Activated CD8-positive, alpha-beta memory T cell treated with anti-CD3 and anti-CD28 coated beads, Interleukin-2, amount 50 U/mL, for 1 hour (primary cell): ENCODE measurements around the gene SESN3.
"Not testable (repeated sequence)": the region's sequence is repeated elsewhere in the genome, so short reads cannot be mapped to it uniquely, and the experiment has no call there.

Experiments used
- DNase-seq: peaks from one replicate; pipeline ENCODE4 v3.0.0-alpha.2; 2020; ENCODE audit errors: extremely low read depth

Gene SESN3

DNA sequence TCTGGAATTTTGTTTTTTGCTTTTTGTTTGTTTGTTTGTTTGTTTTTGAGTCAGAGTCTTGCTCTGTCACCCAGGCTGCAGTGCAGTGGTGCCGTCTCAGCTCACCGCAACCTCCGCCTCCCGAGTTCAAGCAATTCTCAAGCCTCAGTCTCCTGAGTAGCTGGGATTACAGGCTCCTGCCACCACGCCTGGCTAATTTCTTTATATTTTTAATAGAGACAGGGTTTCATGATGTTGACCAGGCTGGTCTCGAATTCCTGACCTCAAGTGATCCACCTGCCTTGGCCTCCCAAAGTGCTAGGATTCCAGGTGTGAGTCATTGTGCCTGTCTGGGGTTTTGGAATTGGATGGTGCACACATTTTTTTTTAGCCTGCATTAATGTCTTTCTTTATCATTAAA, 20.9 kb upstream of the SESN3 start:
- not testable (repeated sequence) for DNase-seq

DNA sequence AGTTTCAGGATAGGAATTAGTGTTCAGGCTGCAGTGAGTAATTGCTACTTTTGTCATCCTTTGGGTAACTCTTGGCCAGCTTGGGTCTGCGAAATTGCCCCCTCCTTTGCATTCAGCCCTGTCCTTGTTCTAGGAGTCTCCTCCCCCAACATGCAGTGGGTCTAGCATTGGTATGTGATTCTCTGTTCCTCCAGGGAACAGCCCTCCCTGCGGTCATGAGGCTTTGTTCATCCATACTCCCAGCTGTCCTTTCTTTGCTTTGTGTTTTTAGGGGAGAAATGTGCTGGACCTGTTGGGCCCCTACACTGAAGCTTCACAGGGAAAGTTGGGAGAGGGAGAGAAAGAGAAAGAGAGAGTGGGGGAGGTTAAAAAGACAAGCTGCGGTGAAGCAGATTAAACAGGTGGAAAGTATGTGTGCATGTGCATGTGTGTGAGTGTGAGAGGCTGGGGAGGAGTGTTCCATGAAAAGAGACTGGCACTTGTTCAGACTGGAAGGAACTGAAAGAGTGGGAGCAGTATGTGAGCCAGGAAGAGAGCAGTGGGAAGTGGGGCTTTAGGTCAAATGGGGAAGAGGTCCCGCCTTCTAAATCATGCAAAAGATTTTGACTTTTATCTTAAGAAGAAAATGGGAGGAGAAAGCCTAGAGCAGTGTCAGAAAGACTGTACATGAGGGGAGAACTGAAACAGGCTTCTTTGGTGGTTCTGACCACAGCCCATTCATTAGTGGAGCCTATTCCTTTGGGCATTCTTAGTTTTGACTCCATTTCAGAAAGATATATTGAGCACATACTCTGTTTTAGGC, 17.9 kb upstream of the SESN3 start:
- DNase-seq = no peak

DNA sequence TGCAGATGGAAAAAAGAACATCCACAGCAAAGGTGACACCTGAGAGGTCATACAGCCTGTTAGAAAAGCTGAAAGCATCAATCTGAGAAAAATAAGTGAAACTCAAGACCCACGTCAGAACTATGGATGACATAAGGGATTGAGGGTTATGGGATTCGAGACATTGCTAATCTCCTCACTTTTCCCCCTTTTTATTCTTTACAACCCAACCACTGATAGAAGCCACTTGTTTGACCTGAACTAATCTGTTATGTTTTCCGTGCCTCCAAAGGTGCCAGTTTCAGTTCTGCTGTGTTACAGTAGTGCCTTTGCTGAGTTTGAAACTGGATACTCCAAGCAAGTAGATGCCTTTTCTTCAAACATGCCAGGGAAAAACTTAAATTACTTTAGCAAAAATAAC, 16.9 kb upstream of the SESN3 start:
- no peak for DNase-seq

DNA sequence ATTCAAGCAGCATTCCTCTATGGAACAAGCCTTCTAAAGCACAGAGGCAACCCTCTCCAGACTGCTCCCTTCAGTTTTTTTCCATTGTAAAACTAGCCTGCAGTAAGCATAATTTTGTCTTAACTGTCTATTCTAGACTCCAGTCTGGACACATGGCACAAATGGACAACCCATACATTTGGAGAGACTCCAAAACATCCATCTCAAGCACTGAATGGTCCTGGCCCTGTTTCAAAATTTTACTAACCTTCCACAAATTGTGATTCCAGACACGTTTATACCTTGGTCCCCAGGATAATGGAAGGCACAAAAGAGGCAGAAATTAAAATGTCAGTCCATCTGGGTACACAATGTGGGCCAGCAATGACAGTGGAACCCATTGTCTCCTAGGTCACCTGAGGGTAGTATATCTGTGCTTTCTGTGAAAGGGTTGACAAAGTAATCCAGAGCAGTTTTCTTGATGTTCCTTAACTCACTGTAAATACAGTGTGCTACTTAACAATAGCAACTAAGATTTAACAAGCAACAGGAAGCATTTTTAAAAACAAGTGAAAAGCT, 16.2 kb upstream of the SESN3 start:
- no peak for DNase-seq

DNA sequence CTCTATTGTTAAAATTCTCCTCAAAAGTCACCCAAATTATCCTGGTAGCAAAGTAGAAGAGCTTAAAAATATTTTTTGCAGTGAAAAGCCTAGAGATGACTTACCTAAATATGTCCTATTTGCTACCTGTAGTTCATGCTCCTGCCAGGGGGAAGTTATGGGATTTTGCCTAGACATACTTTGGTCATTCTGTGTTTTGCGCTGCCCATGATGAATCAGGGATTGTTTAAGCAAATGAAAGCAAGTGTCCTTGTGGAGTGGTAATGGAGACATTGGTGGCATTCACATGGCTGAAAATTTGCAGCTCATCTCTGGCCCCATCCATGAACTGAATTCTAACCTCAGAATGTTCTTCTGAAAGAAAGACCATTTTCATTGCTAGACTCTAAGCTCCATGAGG, 14.6 kb upstream of the SESN3 start:
- no peak for DNase-seq

DNA sequence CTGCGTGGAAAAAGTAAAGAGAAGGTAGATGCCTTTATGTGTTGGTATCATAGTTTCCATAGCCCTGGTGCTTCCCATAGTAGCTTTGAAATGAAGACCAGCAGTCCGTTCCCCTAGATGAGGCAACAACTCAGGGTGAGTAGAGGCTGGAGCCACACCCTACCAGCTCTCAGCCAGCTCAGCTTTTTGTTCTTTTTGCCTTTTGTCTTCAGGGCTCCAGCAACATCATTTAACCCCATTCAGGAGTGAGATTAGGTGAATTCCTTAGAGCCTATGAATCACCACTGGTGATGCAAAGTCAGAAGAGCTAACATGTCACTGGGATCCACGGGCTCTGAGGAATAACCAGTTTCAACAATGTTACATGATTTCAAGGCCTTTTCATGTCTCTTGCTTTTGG, 14.0 kb upstream of the SESN3 start:
- DNase-seq = no peak

DNA sequence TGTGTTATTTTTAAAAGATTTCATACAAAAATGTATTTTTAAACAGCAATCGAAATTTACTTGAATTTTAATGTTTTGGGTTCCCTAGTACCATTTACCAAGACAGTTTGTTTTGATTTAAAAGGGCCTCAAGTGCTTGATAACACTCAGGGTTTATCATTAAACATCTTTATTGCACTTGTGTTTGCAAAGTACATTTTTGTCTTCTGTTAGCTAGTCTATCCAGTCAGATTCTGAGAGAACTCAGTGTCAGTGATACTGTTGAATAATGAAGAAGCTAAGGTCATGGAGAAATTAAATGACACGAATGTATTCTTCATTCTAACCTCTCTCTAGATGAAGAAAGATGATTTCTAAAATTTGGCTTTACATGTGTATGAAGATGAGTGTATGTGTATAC, 12.7 kb upstream of the SESN3 start:
- no peak for DNase-seq

DNA sequence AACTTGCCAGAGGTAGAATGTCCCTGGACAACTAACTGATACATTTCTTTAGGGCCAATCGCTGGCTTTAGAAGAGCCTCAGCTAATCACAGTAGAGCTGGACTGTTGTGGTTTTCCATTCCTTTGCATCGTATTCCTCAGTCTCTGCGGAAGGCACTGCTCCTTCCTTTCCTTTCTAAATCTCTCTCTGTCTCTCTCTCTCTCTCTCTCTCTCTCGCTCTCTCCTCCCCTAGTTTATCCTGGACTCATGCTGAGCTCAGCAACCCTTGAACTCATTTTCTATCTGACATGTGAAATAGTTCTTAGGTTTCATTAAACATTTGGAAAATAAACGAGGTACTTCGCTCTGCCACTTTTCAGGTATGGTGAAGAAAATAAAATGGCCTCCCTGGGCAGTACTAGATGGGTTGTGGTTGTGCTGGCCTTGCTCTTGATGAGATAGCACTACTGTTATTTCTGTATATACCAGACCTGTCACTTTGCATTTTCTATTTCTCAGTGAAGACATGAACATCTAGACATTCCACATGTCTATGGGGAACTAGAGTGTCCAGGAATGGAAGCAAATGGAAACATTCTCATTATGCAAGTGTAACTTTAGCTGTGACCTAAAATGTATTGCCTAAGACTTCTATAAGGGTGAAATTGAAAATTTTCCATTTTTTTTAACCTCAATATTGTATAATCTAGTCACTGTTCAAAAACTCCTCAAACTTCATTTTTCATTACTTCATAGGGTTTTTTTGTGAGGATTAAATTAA, 12.0 kb upstream of the SESN3 start:
- DNase-seq = no peak

DNA sequence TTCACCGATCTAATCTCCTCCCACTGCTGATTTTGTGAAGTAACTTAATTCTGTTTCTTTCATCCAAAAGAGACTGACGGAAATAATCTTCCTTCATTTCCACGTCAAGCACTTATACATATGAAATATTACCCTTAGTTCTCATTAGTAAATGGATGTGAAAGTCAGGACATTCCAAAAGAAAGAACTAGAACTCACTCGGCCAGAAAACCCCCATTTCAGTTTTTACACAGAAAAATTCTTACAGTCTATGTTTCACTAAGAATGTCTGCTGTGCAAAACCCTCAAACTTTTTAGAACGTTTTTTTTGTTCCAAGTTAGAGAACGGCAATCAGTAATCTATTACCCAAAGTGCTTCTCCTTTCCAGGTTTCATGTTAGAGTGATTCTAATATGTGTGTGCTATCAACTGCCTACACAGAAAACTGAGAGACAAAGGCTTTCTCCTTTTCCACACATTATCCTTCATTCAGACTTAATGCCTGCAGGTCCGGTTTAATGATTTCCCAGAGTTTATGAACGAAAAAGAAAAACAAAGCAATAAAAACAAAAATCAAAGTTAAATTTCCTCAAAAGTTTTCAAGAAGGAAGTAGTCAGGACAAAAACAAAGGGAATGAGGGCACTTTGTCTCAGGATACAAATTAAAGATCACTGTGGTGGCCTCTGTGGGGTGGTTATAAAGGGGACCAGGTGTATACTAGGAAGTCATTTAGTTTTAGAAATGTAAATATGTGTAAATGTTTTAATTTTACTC, 11.3 kb upstream of the SESN3 start:
- no peak for DNase-seq

DNA sequence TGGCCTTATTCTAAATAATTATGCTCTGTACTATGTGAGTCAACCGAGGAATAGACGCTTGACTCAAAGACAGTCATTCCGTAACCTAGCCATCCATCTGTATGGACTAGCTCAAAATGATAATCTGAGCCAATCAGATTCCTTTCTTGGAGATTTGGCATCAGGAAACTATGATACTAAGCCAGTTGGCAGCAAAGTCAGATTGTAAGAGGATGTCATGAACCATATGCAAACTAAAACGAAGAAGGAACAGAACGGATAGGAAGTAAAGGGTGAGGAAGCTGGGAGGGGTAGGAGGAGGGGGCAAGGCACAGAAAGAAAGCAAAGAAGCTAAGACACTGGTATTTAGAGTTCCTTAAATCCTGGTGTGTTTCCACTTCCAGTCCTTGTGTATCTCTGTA, 10.7 kb upstream of the SESN3 start:
- DNase-seq = no peak

DNA sequence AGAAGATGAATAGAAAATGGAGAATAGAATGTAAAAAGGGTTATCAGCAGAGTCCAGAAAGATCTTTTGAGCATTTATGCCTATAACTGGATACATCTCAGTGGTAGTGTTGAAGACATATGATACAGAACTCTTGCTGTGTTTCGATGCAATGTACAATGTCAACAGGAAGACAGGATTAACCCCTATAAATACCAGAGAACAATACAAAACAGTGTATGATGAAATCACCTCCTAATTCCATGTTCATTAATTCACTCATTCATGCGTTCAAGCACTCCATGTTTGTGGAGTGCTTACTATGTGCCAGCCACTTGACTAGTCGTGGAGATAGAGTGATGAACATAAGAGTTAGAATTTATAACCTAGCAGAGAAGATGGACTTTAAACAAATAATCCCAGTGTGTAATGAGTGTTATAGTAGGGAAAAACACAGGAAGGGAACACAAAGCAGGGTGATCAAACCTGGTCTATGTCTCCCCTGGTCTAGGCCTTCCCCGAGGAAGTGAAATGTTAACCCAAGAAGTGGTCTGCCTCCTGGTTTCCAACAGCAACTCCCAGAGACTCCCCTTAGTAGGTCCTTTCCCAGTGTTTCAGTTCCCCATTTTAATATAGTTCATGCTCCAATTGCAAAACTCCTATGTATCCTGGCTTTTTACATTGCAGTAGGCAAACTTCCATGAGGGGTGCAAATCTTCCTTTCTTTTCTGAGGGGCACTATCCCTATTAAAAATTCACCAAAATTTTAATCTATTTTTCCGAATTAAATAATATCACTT, 9.1 kb upstream of the SESN3 start:
- no peak for DNase-seq

DNA sequence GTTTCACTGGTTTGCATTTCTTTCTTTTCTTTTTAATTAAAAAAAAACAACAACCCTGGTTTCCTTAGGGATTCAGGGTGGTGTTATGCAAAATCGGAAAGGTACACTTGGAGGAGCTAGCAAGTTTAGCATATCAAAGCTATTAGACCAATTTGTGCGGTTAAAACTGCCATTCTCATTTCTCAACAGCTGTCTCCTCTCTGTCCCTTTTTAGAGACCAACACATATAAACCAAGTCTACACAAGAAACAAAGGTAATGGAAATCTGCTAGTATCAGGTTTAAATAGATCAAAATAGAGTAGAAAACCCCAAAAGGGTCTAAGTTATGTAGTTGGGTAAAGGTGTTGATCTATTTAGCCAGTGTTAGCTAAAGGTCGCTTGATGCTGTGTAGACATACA, 1.7 kb upstream of the SESN3 start:
- DNase-seq = no peak

DNA sequence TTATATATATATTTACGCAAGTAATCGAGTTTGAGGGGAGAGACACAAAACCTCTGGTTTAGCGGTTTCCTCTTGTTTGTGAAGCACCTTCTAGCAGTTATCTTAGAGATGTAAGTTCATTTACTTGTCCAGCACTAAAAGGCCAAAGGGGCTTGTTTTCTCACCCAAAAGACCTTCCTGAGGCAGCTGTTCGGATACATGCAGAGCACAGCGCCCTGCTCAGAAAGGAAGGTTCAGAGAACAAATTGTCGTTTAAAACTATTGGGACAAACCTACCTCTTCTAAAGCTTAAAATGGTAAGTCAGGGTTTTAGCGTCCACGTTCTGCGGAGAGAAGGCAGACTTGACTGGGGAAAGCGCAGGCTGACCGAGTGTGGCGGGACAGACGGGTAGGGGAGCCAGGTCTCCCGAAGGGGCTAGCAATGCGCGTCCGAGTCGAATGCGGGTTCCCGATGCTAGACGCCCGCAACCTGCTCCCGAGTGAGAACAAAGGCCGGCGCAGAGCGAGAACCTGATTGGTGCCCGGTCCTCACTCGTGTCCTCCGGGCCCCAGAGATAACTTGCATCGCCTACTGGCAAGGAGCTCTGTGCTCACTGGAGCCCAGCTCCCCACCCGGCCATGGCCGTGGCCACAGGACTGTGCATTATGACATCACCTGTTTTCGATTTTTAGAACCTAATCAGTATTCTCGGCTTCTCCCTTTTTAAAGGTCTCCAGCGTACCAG, 1.0 kb upstream of the SESN3 start:
- DNase-seq = no peak

DNA sequence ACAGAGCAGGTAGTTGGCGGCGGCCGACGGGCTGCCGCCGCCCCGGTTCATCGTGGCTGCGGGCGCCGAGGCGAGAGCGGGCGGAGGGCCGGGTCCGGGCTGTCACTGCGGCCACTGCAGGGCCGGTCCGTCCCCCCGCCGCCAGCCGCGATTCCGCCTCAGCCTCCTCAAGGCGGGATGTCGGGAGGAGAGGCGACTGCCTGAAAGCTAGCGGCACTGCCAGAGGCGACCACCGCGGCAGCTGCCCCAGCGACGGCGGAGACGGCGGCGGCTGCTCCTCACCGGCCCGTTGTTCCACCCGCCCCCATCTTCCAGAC, 234 bp downstream of the SESN3 start:
- DNase-seq = no peak

DNA sequence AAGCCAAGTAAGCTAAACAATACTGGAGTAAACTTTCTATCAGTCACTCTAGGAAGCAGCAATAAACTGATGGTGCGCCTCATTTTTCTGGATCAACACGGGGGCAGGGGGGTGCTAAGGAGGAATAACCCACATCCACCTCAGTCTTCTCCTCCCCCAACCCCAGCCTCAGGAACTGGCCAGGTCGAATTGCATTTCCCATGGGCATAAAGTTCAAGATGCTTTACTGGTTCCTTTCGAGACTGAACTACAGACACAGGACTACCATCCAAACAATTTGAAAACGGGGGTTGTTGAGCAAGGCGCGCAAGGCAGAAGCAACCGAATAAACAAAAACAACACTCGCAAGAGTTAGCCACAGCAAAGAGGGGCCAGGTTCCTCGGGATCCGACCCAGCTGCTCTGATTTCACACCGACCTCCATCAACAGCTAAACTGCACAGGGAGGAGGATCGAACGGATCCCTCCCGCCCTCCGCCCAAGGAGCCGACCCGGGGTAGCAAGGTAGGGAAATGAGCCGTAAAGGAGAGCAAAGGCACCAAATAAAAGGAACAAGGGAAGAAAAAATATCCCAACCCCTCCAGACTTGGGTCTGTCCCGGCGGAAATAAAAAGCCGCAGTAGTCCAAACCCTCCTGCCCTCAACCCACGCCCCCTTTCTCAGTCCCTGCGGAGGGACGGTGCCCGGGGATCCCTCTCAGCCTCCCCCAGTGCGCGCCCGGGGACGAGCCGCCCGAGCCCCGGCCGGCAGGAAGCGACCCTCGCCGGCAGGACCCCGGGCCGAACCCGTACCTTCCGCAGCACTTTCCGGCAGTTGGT, 801 bp downstream of the SESN3 start:
- no peak for DNase-seq

DNA sequence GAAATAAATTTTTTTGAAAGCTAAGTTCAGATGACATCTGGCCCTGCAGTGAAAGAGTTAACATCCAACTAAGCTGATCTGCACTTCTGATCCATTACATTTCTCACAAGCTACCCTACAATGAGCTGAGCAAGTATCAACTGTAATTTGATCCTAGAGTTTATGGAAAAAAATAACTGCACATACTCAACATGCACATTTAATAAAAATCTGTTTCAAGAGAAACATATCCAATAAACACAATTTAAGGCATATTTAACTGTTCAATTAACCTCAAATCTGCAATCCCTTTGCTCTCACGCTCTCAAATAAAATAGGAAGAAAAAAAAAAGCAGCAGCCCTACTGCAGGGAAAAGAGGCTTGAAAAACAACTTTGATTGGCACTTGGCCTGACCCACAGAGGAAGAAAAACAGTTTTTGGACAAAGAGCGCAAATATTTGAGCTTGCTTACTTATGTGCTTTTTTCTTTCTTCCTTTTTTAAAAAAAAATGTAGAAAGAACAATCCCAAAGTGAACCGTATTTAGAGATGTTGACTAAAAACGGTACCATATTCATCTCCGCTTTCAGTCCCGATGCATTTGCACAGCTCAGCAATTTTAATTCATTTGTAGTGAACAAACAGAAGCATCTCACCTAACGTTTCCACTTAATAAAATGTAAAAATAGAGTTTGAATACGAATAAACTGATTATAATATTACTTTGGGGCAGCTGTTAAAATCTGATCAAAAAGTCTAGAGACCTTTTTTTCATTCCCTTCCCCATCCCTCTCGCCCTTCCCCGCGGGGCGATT, 1.6 kb downstream of the SESN3 start:
- DNase-seq = no peak

DNA sequence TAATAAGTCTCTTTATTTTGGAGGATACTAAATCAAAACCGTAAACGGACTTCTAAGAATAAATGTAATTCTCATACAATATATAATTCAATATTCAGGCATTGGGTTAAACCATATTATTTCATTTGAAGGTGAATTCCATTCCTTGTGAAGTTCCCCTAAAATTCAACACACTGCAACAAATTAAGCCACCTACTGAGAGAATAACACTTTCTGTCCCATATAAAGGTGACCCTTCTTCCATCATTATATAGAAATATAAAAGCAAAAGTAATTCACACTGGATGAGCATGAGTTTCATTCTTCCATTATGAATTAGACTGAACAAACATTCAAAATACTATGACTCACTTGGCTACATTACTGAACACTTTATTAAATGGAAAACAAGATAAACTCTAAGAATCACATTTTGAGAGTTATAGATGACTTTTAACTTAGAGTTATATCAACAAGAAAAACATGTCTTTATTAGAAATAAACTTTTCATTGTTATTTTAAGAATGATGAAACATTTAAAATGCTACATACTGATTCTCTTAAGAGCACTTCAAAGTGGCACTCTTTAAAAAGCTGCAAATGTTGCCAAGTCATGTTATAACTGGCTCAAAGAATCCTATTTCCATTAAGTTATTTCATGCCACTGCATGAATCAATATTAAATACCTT, 2.8 kb downstream of the SESN3 start:
- no peak for DNase-seq

DNA sequence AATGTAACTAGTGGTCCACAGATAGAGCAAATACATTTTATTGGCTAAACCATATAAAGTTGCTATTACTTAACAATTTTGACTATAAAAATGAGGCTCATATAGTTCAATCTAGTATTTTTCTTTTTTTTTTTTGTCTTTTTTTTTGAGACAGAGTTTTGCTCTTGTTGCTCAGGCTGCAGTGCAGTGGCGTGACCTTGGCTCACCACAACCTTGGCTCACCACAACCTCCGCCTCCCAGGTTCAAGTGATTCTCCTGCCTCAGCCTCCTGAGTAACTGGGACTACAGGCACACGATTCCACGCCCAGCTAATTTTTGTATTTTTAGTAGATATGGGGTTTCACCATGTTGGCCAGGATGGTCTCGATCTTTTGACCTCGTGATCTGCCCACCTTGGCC, 3.9 kb downstream of the SESN3 start:
- DNase-seq = not testable (repeated sequence)

DNA sequence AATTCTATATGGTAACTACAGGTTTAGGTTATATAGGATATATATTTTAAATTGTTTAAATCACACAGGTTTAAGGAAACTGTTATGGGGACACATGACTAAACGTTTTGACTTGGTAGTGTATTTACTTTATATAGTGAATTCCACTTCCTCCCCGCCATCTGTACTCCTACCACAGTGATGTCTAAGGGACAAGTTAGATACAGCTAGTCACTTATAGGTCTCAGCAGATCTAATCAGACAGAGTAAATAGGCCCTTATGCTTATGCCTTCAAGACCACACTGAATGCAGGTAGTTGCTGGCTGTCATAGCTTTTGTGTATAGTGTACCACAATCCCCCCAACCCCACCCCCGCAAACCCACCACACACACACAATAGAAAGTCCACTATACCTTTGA, 8.2 kb downstream of the SESN3 start:
- DNase-seq = no peak
